CD14-positive monocyte (primary cell): ENCODE data around the gene MRPL48. TPM values are rescaled to one million over a fixed set of nuclear protein-coding genes. Genes with fewer than 3 reads are reported as not detected.

Experiments used
- DNase-seq, 3 donors: peaks; one replicate each; pipeline ENCODE4 v3.0.0-alpha.2; 2011 to 2022
- H2AFZ ChIP-seq: 2 replicates; pipeline ENCODE4 v1.6.0; 2012; ENCODE audit warnings: mild to moderate bottlenecking, low read depth, low read length, inconsistent platforms; ENCODE audit not compliant: insufficient read depth, poor library complexity, severe bottlenecking
- H3K27ac ChIP-seq, 2 donors: 1 replicate in 1 of 2; 2 replicates in 1 of 2; pipeline ENCODE4 v1.5.1; 2012 to 2013; ENCODE audit warnings: low read length in 2 of 2, control low read depth in 1 of 2, inconsistent platforms in 1 of 2, low read depth in 1 of 2, mild to moderate bottlenecking in 1 of 2
- H3K27me3 ChIP-seq, 2 donors: one replicate each; pipeline versions ENCODE4 v1.6.0 to v1.6.1; 2011 to 2013; ENCODE audit warnings: low read length in 2 of 2; ENCODE audit not compliant: control insufficient read depth in 2 of 2, insufficient read depth in 2 of 2
- H3K36me3 ChIP-seq, 2 donors: replicated peaks in 1 of 2; 1 replicate in 1 of 2; 2 replicates in 1 of 2; pipeline versions ENCODE4 v1.5.1 to v1.6.1; 2012 to 2013; ENCODE audit warnings: low read length in 2 of 2, control low read depth in 1 of 2, inconsistent platforms in 1 of 2, mild to moderate bottlenecking in 1 of 2; ENCODE audit not compliant: insufficient read depth in 2 of 2, control insufficient read depth in 1 of 2
- H3K4me1 ChIP-seq, 2 donors: 1 replicate in 1 of 2; 2 replicates in 1 of 2; pipeline versions ENCODE4 v1.5.1 to v1.6.1; 2012 to 2013; ENCODE audit warnings: low read length in 2 of 2, control low read depth in 1 of 2, inconsistent platforms in 1 of 2, mild to moderate bottlenecking in 1 of 2, moderate library complexity in 1 of 2; ENCODE audit not compliant: insufficient read depth in 2 of 2, control insufficient read depth in 1 of 2
- H3K4me2 ChIP-seq: replicated peaks from 2 replicates; pipeline ENCODE3; 2012; ENCODE audit warnings: low read length, moderate library complexity, mild to moderate bottlenecking; ENCODE audit not compliant: poor library complexity, severe bottlenecking; ENCODE audit errors: extremely low read depth
- H3K4me3 ChIP-seq, 3 experiments: fragments of 200-600 bp in 1 of 3; sonication (generic) in 1 of 3; replicated peaks in 1 of 3; 1 replicate in 2 of 3; 2 replicates in 1 of 3; pipeline ENCODE4 v1.5.1; 2011 to 2013; ENCODE audit warnings: low read length in 3 of 3, mild to moderate bottlenecking in 3 of 3, control low read depth in 2 of 3, low read depth in 2 of 3, inconsistent platforms in 1 of 3, moderate library complexity in 1 of 3
- H3K79me2 ChIP-seq: 2 replicates; pipeline ENCODE4 v1.6.0; 2012; ENCODE audit warnings: mild to moderate bottlenecking, control low read depth, inconsistent platforms, low read length, moderate library complexity; ENCODE audit not compliant: insufficient read depth
- H3K9ac ChIP-seq: 2 replicates; pipeline ENCODE4 v1.6.0; 2017; ENCODE audit warnings: low read length, mild to moderate bottlenecking; ENCODE audit not compliant: insufficient read depth, poor library complexity, severe bottlenecking
- H3K9me3 ChIP-seq, 2 donors: replicated peaks in 1 of 2; 1 replicate in 1 of 2; 2 replicates in 1 of 2; pipeline versions ENCODE4 v1.5.1 to v1.6.1; 2012 to 2013; ENCODE audit warnings: low read length in 2 of 2, control low read depth in 1 of 2; ENCODE audit not compliant: control insufficient read depth in 1 of 2, insufficient read depth in 1 of 2
- H4K20me1 ChIP-seq: 2 replicates; pipeline ENCODE4 v1.6.0; 2012; ENCODE audit warnings: mild to moderate bottlenecking, low read length, control low read depth, moderate library complexity; ENCODE audit not compliant: insufficient read depth
- H3K27ac Mint-ChIP-seq, 7 donors: one replicate each; pipeline ENCODE4 v1.8.0; 2020; ENCODE audit warnings: mild to moderate bottlenecking in 7 of 7, mixed read lengths in 7 of 7, moderate library complexity in 6 of 7, inconsistent platforms in 2 of 7
- H3K27me3 Mint-ChIP-seq, 3 donors: one replicate each; pipeline ENCODE4 v1.8.0; 2021 to 2022; ENCODE audit warnings: low read depth in 3 of 3, mild to moderate bottlenecking in 3 of 3, mixed read lengths in 3 of 3, moderate library complexity in 3 of 3, inconsistent platforms in 1 of 3
- H3K36me3 Mint-ChIP-seq, 2 donors: one replicate each; pipeline ENCODE4 v1.8.0; 2020; ENCODE audit warnings: mixed read lengths in 2 of 2, inconsistent platforms in 1 of 2, mild to moderate bottlenecking in 1 of 2
- H3K4me1 Mint-ChIP-seq: one replicate; pipeline ENCODE4 v1.8.0; 2020; ENCODE audit warnings: mild to moderate bottlenecking, mixed read lengths
- H3K4me3 Mint-ChIP-seq, 2 donors: one replicate each; pipeline ENCODE4 v1.8.0; 2020; ENCODE audit warnings: mild to moderate bottlenecking in 2 of 2, mixed read lengths in 2 of 2, moderate library complexity in 1 of 2
- H3K9me3 Mint-ChIP-seq, 7 donors: one replicate each; pipeline ENCODE4 v1.8.0; 2020 to 2022; ENCODE audit warnings: mixed read lengths in 7 of 7, mild to moderate bottlenecking in 6 of 7, moderate library complexity in 6 of 7, inconsistent platforms in 2 of 7
- CTCF ChIP-seq: fragments of 200-600 bp; IDR thresholded peaks from one replicate; pipeline ENCODE4 v1.8.0; 2022; ENCODE audit warnings: antibody characterized with exemption, mild to moderate bottlenecking
- WGBS: methylation state at CpG from one replicate; pipeline ENCODE4 v1.1.5; 2013; ENCODE audit warnings: missing lambda C conversion rate; ENCODE audit not compliant: insufficient coverage; 5-methylcytosine and 5-hydroxymethylcytosine counted together
- intact Hi-C, 2 donors: fragments of 100-400 bp; cut with micrococcal nuclease; formaldehyde crosslinking; loops; one replicate each; pipeline versions ENCODE4 v1.15.0 to v1.15.1; 2023
- polyA plus RNA-seq, 3 donors: library from polyadenylated mRNA; depleted of rRNA in 1 of 3; unstranded in 2 of 3; stranded (reverse) in 1 of 3; fragments of 300-500 nt in 2 of 3; fragments of >200 nt in 1 of 3; fragmentation: Illumina TruSeq in 2 of 3; gene quantifications; 1 replicate in 2 of 3; 2 replicates in 1 of 3; pipeline ENCODE4 v1.2.3, GENCODE V29; 2012 to 2021

The MRPL48 gene
- polyA plus RNA-seq, 3 donors, result 17.8 to 43.1 (median 42.9) TPM

GRCh38 chr11:73746701-73747100, 41.0 kb upstream of the MRPL48 start:
- no peak overlapping the region for H3K27ac ChIP-seq
- H3K4me1 ChIP-seq, result peaks cover 13 to 14% of the 10 kb centered on the region in 2 donors
- H3K36me3 ChIP-seq, result peaks cover 0 to 4% of the 10 kb centered on the region in 2 donors
- Mint-ChIP-seq H3K4me3 (no peak overlapping the region), H3K36me3 (peaks cover 1 to 20% of the 10 kb centered on the region in 2 donors), H3K27me3 (no peaks in the 10 kb centered on the region), H3K27ac (peak overlapping the region in 3 of 7 donors; percentile 24 to 57 (median 50)), H3K4me1 (peaks cover 30% of the 10 kb centered on the region), H3K9me3 (no peaks in the 10 kb centered on the region)
- no peak overlapping the region for H3K9ac ChIP-seq
- H3K4me3 ChIP-seq, result no peak overlapping the region
- peaks cover 98% of the 10 kb centered on the region for H3K79me2 ChIP-seq
- no peak for TF ChIP-seq CTCF
- DNase-seq, result no peak
- H4K20me1 ChIP-seq, result peaks cover 98% of the 10 kb centered on the region
- no peaks in the 10 kb centered on the region for H3K27me3 ChIP-seq
- no peak overlapping the region for H2AFZ ChIP-seq
- no peak overlapping the region for H3K4me2 ChIP-seq
- H3K9me3 ChIP-seq, result no peaks in the 10 kb centered on the region
- intact Hi-C loops, result no loop called here
- no CpG with 5 or more reads among the region's 13 CpGs for WGBS

- peaks cover 0 to 9% of the 10 kb centered on the region in 2 donors for H3K36me3 ChIP-seq
- peaks cover 13 to 14% of the 10 kb centered on the region in 2 donors for H3K4me1 ChIP-seq
- no peak overlapping the region for H3K4me3 ChIP-seq
- H3K4me2 ChIP-seq, result no peak overlapping the region
- Mint-ChIP-seq H3K4me1 (peaks cover 39% of the 10 kb centered on the region), H3K27ac (no peak overlapping the region), H3K9me3 (no peaks in the 10 kb centered on the region), H3K4me3 (no peak overlapping the region), H3K36me3 (peaks cover 4 to 22% of the 10 kb centered on the region in 2 donors), H3K27me3 (no peaks in the 10 kb centered on the region)
- no peak for TF ChIP-seq CTCF
- no peaks in the 10 kb centered on the region for H3K9me3 ChIP-seq
- WGBS, result no CpG with 5 or more reads among the region's 3 CpGs
- H3K79me2 ChIP-seq, result peaks cover 100% of the 10 kb centered on the region
- no peaks in the 10 kb centered on the region for H3K27me3 ChIP-seq
- DNase-seq, result no peak
- peaks cover 100% of the 10 kb centered on the region for H4K20me1 ChIP-seq
- H3K27ac ChIP-seq, result peak overlapping the region in 1 of 2 donors; percentile 50
- H2AFZ ChIP-seq, result no peak overlapping the region
- intact Hi-C loops, result no loop called here
- H3K9ac ChIP-seq, result no peak overlapping the region
These were observed 39.9 kb upstream of the MRPL48 start for GRCh38 chr11:73747762-73748161.
